ENCODE measurements around the gene IRF9.

The IRF9 gene

DNA sequence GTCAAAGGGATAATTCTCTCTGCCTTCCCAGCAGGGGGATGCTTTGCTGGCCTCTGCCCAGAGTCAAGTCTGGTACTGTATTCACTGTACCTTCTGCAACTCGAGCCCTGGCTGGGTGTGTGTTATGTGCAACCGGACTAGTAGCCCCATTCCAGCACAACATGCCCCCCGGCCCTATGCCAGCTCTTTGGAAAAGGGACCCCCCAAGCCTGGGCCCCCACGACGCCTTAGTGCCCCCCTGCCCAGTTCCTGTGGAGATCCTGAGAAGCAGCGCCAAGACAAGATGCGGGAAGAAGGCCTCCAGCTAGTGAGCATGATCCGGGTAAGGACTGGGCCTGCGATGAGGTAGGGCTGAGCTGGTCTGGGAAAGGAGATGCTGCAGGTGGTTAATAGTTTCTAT is 10.5 kb upstream of the IRF9 start:
- no peaks in the 10 kb centered on the region for H3K9me3 ChIP-seq (ENCODE audit: insufficient read depth, low read length, severe bottlenecking)
- no peak for DNase-seq
- no peak for TF ChIP-seq EZH2 (IDR thresholded peaks at IDR 0.05; ENCODE audit: borderline replicate concordance, low read depth, low read length, severe bottlenecking)
- TF ChIP-seq, protein P1, sequence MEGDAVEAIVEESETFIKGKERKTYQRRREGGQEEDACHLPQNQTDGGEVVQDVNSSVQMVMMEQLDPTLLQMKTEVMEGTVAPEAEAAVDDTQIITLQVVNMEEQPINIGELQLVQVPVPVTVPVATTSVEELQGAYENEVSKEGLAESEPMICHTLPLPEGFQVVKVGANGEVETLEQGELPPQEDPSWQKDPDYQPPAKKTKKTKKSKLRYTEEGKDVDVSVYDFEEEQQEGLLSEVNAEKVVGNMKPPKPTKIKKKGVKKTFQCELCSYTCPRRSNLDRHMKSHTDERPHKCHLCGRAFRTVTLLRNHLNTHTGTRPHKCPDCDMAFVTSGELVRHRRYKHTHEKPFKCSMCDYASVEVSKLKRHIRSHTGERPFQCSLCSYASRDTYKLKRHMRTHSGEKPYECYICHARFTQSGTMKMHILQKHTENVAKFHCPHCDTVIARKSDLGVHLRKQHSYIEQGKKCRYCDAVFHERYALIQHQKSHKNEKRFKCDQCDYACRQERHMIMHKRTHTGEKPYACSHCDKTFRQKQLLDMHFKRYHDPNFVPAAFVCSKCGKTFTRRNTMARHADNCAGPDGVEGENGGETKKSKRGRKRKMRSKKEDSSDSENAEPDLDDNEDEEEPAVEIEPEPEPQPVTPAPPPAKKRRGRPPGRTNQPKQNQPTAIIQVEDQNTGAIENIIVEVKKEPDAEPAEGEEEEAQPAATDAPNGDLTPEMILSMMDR (IDR thresholded peaks at IDR 0.05; ENCODE audit: borderline replicate concordance, extremely low read depth, low read length, poor library complexity, severe bottlenecking): no peak
- H2AFZ ChIP-seq (ENCODE audit: low read depth, low read length): no peak overlapping the region
- peaks cover 67% of the 10 kb centered on the region for H3K36me3 ChIP-seq (ENCODE audit: insufficient read depth, low read length)
- peaks cover 35% of the 10 kb centered on the region for H3K79me2 ChIP-seq (ENCODE audit: insufficient read depth, low read length)
- peaks cover 24% of the 10 kb centered on the region for H4K20me1 ChIP-seq (ENCODE audit: insufficient read depth, low read length)
- peaks cover 30% of the 10 kb centered on the region for H3K4me1 ChIP-seq (ENCODE audit: insufficient read depth, low read length)
- no peak for ATAC-seq (ENCODE audit: insufficient read depth, low read depth)
- no peak overlapping the region for H3K9ac ChIP-seq (ENCODE audit: low read depth, low read length)
- no peak overlapping the region for H3K4me2 ChIP-seq (ENCODE audit: insufficient read depth, low read length)
- no peak overlapping the region for H3K27ac ChIP-seq (ENCODE audit: low read length)
- no peaks in the 10 kb centered on the region for H3K27me3 ChIP-seq (ENCODE audit: insufficient read depth, low read length, poor library complexity)
- no peak overlapping the region for H3K4me3 ChIP-seq (ENCODE audit: low read depth in 1 of 2, low read length in 2 of 2)

DNA sequence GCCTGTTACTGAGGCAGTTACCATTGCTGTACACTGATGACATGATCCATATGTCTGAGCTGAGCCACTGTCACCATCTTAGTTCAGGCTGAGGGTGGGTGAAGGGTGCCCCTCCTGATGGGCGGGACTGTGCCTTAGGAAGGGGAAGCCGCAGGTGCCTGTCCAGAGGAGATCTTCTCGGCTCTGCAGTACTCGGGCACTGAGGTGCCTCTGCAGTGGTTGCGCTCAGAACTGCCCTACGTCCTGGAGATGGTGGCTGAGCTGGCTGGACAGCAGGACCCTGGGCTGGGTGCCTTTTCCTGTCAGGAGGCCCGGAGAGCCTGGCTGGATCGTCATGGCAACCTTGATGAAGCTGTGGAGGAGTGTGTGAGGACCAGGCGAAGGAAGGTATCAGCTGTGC is 10.1 kb upstream of the IRF9 start:
- no peak for DNase-seq
- Histone ChIP-seq H4K20me1 (ENCODE audit: insufficient read depth, low read length) (peaks cover 23% of the 10 kb centered on the region), H3K9me3 (ENCODE audit: insufficient read depth, low read length, severe bottlenecking) (no peaks in the 10 kb centered on the region), H3K4me3 (ENCODE audit: low read depth in 1 of 2, low read length in 2 of 2) (no peak overlapping the region), H3K9ac (ENCODE audit: low read depth, low read length) (no peak overlapping the region), H3K4me2 (ENCODE audit: insufficient read depth, low read length) (no peak overlapping the region), H3K27ac (ENCODE audit: low read length) (no peak overlapping the region), H3K4me1 (ENCODE audit: insufficient read depth, low read length) (peaks cover 26% of the 10 kb centered on the region), H3K27me3 (ENCODE audit: insufficient read depth, low read length, poor library complexity) (no peaks in the 10 kb centered on the region), H3K79me2 (ENCODE audit: insufficient read depth, low read length) (peaks cover 30% of the 10 kb centered on the region), H2AFZ (ENCODE audit: low read depth, low read length) (no peak overlapping the region), H3K36me3 (ENCODE audit: insufficient read depth, low read length) (peaks cover 71% of the 10 kb centered on the region)
- TF ChIP-seq EZH2 (IDR thresholded peaks at IDR 0.05; ENCODE audit: borderline replicate concordance, low read depth, low read length, severe bottlenecking): no peak
- TF ChIP-seq, protein P1 (IDR thresholded peaks at IDR 0.05; ENCODE audit: borderline replicate concordance, extremely low read depth, low read length, poor library complexity, severe bottlenecking): no peak
- ATAC-seq (ENCODE audit: insufficient read depth, low read depth): no peak

DNA sequence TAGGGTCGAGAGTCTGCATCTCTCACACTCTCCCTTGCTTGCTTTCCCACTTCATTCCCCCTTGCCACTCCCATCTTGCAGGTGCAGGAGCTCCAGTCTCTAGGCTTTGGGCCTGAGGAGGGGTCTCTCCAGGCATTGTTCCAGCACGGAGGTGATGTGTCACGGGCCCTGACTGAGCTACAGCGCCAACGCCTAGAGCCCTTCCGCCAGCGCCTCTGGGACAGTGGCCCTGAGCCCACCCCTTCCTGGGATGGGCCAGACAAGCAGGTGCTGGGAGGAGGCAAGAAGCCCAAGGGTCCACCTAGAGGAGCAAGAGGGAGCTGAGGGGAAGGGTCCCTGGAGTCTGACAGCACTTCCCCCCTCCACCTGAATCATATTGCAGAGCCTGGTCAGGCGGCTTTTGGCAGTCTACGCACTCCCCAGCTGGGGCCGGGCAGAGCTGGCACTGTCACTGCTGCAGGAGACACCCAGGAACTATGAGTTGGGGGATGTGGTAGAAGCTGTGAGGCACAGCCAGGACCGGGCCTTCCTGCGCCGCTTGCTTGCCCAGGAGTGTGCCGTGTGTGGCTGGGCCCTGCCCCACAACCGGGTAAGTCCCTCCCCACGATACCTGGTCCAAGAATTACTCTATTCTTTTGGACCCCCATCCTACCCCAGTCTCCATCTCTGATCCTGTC is 9.5 kb upstream of the IRF9 start:
- TF ChIP-seq, protein P1 (IDR thresholded peaks at IDR 0.05; ENCODE audit: borderline replicate concordance, extremely low read depth, low read length, poor library complexity, severe bottlenecking): no peak
- no peak for TF ChIP-seq EZH2 (IDR thresholded peaks at IDR 0.05; ENCODE audit: borderline replicate concordance, low read depth, low read length, severe bottlenecking)
- Histone ChIP-seq H3K27ac (ENCODE audit: low read length) (no peak overlapping the region), H3K4me2 (ENCODE audit: insufficient read depth, low read length) (no peak overlapping the region), H4K20me1 (ENCODE audit: insufficient read depth, low read length) (peaks cover 23% of the 10 kb centered on the region), H3K4me1 (ENCODE audit: insufficient read depth, low read length) (peaks cover 24% of the 10 kb centered on the region), H3K9ac (ENCODE audit: low read depth, low read length) (no peak overlapping the region), H3K36me3 (ENCODE audit: insufficient read depth, low read length) (peaks cover 75% of the 10 kb centered on the region), H3K79me2 (ENCODE audit: insufficient read depth, low read length) (peaks cover 26% of the 10 kb centered on the region), H3K4me3 (ENCODE audit: low read depth in 1 of 2, low read length in 2 of 2) (no peak overlapping the region), H2AFZ (ENCODE audit: low read depth, low read length) (no peak overlapping the region), H3K27me3 (ENCODE audit: insufficient read depth, low read length, poor library complexity) (no peaks in the 10 kb centered on the region), H3K9me3 (ENCODE audit: insufficient read depth, low read length, severe bottlenecking) (no peaks in the 10 kb centered on the region)
- ATAC-seq (ENCODE audit: insufficient read depth, low read depth) (no peak), DNase-seq (no peak)
